Small intestine (tissue), 7 donors: ENCODE data around the gene MYO15B. TPM values are rescaled to one million over a fixed set of nuclear protein-coding genes. Genes with fewer than 3 reads are reported as not detected.
A peak's percentile ranks its signal among the peaks of the same experiment; 100 is the strongest.

Experiments used
- DNase-seq, 2 donors: peaks; one replicate each; pipeline versions ENCODE4 v3.0.0 to v3.0.0-alpha.2; 2013
- FAIRE-seq: peaks from 2 replicates; lab custom pipeline; 2012; peaks lifted over from hg19 to GRCh38; lab: Jason Lieb, UNC
- H3K27ac ChIP-seq, 3 donors: one replicate each; pipeline ENCODE4 v1.5.1; 2013; ENCODE audit warnings: low read length in 2 of 3, mild to moderate bottlenecking in 2 of 3, control low read depth in 1 of 3, inconsistent platforms in 1 of 3, low read depth in 1 of 3, moderate library complexity in 1 of 3
- H3K27me3 ChIP-seq, 3 donors: one replicate each; pipeline ENCODE4 v1.6.1; 2013; ENCODE audit warnings: low read length in 3 of 3, inconsistent platforms in 1 of 3; ENCODE audit not compliant: control insufficient read depth in 3 of 3, insufficient read depth in 3 of 3
- H3K36me3 ChIP-seq, 3 donors: one replicate each; pipeline ENCODE4 v1.6.1; 2013; ENCODE audit warnings: low read length in 3 of 3, inconsistent platforms in 1 of 3, low read depth in 1 of 3, mild to moderate bottlenecking in 1 of 3, moderate library complexity in 1 of 3; ENCODE audit not compliant: control insufficient read depth in 3 of 3, insufficient read depth in 2 of 3
- H3K4me1 ChIP-seq, 3 donors: one replicate each; pipeline ENCODE4 v1.6.1; 2013; ENCODE audit warnings: low read length in 2 of 3, inconsistent platforms in 1 of 3, low read depth in 1 of 3, mild to moderate bottlenecking in 1 of 3, moderate library complexity in 1 of 3; ENCODE audit not compliant: control insufficient read depth in 3 of 3, insufficient read depth in 2 of 3
- H3K4me3 ChIP-seq, 3 donors: one replicate each; pipeline ENCODE4 v1.5.1; 2013; ENCODE audit warnings: low read length in 3 of 3, control low read depth in 1 of 3, inconsistent platforms in 1 of 3, low read depth in 1 of 3, mild to moderate bottlenecking in 1 of 3, moderate library complexity in 1 of 3
- H3K9me3 ChIP-seq, 2 donors: one replicate each; pipeline ENCODE4 v1.6.1; 2013; ENCODE audit warnings: low read depth in 1 of 2, low read length in 1 of 2; ENCODE audit not compliant: control insufficient read depth in 2 of 2, insufficient read depth in 1 of 2
- WGBS, 3 donors: extraction: QIAGEN DNeasy Blood & Tissue Kit; methylation state at CpG; one replicate each; pipeline ENCODE4 v1.1.7; 2013; 5-methylcytosine and 5-hydroxymethylcytosine counted together
- polyA plus RNA-seq, 4 donors: library from polyadenylated mRNA; stranded (reverse) in 3 of 4; unstranded in 1 of 4; fragments of 200-250 nt in 3 of 4; fragments of 120-200 nt in 1 of 4; gene quantifications; one replicate each; pipeline versions ENCODE4 v1.2.1 to v1.2.3, GENCODE V29; 2013
- donor health status: healthy with polysubstance abuse.
- donor health status: control.
- donor health status: control.
- donor health status: Bipolar disorder and iron deficiency.
- donor health status: healthy.

Gene MYO15B
- polyA plus RNA-seq, 4 donors = 279 to 3,618 (median 1,437) TPM

DNA sequence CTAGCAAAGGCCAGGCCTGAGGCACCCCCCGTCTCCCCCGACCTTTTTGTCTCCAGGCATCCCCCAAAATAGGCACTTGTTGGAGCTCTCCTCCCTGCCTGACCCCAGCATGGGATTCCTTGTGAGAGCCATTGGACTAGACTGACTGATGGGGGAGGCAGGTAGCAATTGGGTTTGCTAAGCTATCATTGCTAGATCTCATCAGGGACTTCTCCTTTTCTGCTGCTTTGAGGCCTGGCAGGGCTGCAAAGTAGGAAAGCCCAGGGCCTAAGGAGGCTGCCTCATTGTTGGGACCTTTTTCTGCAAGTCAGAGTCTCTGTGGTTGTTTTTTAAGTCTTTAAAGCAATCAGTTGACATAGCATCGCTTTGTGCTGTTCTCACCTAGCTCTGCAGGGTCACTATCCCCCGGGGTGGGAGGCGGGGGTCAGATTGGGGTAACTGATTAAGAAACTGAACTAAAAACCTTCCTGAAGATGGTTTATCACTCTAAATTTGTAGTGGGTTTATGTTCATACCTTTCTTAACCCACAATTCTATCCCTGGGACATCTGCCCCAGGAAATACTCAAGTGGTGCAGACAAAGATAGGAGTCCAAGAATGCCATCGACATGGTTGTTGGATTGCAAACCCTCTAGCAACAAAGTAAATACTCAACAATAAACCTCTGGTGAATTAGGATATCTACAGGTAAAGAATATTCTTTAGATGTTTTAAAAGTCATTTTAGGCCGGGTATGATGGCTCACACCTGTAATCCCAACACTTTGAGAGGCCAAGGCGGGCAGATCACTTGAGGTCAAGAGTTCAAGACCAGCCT, 34.1 kb upstream of the MYO15B start:
- Histone ChIP-seq H3K9me3 (no peaks in the 10 kb centered on the region), H3K27ac (peak overlapping the region in 1 of 3 donors; percentile 51), H3K36me3 (peaks cover 4 to 74% (median 4%) of the 10 kb centered on the region in 3 donors), H3K27me3 (no peaks in the 10 kb centered on the region), H3K4me3 (no peak overlapping the region), H3K4me1 (peaks cover 0 to 76% (median 6%) of the 10 kb centered on the region in 3 donors)
- WGBS, 3 donors = 86 to 94% (median 86%) methylated on average over 8 of the region's 8 CpGs
- FAIRE-seq = no peak
- DNase-seq = no peak

DNA sequence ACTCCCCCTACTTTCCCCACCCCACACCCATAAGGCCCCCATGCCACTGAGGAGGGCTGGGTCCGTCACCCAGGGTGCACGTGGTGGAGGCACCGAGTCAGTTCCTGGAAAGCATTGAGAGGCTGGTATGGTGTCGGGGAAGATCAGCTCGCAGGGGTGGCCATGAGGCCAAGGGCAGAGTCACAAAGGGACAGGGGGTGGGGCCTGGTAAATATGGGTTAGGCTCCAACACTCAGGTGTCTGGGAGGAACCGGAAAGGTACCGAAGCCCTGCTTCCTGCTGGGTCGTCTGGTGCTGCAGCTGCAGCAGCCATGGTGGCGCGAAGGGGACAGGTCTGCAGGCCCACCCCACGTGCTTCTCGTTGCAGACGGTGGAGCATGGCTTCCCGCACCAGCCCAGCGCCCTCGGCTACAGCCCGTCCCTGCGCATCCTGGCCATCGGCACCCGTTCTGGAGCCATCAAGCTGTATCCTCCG, 31.9 kb upstream of the MYO15B start:
- WGBS, 3 donors = 72 to 86% (median 73%) methylated on average over 21 of the region's 21 CpGs
- DNase-seq = peak; percentile 58 to 67
- peaks cover 4 to 82% (median 8%) of the 10 kb centered on the region in 3 donors for H3K36me3 ChIP-seq
- H3K4me3 ChIP-seq = no peak overlapping the region
- no peak for FAIRE-seq
- peaks cover 0 to 55% (median 6%) of the 10 kb centered on the region in 3 donors for H3K4me1 ChIP-seq
- H3K27ac ChIP-seq = peak overlapping the region in 2 of 3 donors; percentile 7 to 29
- H3K27me3 ChIP-seq = no peaks in the 10 kb centered on the region
- H3K9me3 ChIP-seq = no peaks in the 10 kb centered on the region

DNA sequence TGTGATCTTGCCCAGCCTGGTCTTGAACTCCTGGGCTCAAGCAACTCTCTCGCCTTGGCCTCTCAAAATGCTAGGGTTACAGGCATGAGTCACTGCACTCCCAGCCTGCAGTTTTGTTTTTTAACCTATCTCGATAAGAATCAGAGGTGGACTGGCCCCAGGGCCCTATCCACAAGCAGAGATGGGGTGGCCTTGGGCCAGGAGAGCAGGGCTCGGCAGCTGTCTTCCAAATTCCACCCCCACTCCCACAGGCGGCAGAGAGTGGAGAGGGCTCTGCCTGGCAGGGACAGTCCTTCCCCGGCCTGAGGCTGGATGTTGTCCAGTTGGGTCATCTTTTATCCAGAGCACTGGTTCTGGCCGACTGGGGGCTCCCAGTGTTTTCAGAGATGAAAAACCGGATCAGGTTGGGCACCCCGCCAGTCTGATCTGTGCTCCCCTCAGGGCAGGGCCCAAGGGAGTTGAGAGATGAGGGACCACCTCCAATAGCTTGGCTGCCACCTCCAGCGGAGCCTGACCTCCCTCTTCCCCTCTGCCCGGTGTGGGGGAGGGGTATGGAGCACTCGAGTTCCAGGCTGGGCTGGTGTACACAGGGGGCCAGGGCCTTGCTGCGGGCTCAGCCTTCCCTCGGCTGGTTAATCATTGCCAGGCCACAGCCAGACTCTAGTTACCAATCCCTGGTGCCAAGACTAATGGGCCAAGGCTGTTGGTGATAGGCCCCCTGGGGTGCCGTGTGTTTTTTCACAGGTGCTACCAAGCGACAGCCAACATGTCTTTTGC, 30.3 kb upstream of the MYO15B start:
- H3K27me3 ChIP-seq = no peaks in the 10 kb centered on the region
- H3K4me1 ChIP-seq = peaks cover 0 to 47% (median 6%) of the 10 kb centered on the region in 3 donors
- H3K9me3 ChIP-seq = no peaks in the 10 kb centered on the region
- peak overlapping the region; percentile 72 to 86 (median 74) for H3K27ac ChIP-seq
- WGBS, 3 donors = 11 to 47% (median 26%) methylated on average over 15 of the region's 15 CpGs
- DNase-seq (peak; percentile 93), FAIRE-seq (no peak)
- H3K36me3 ChIP-seq = peaks cover 4 to 82% (median 8%) of the 10 kb centered on the region in 3 donors
- no peak overlapping the region for H3K4me3 ChIP-seq

DNA sequence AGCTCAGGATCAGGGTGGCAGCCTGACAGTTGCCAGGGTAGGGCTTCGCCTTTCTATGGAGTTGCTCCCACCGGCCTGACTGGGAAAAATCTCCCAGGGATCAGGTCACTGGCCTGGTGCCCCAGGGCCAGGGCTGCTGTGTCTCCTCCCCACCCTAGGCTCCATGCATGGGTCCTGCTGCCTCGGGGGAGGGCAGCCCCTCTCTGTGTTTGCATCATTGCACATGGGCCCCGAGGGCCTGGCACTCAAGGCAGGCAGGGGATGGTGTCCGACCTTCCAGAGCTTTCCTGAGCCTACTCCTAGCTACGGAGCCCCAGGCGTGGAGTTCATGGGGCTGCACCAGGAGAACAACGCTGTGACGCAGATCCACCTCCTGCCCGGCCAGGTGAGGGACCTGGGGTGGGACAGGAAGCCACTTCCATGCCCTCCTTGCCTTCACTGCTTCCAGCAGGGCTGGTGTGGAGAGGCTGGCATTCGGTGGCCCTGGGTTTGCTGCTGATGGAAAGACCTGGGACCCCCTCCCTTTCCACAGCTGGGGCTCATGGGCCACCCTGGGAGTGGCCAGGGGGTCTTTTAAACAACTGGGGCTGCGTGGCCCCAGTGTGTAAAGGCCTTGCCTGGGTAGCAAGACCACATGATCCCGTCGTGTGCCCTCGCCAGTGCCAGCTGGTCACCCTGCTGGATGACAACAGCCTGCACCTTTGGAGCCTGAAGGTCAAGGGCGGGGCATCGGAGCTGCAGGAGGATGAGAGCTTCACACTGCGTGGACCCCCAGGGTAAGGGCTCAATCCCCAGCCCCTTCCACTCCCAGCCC, 29.5 kb upstream of the MYO15B start:
- H3K4me1 ChIP-seq = peaks cover 0 to 39% (median 6%) of the 10 kb centered on the region in 3 donors
- peaks cover under 1 to 82% (median 10%) of the 10 kb centered on the region in 3 donors for H3K36me3 ChIP-seq
- 37 to 68% (median 39%) methylated on average over 17 to 18 of the region's 18 CpGs for WGBS, 3 donors
- H3K27ac ChIP-seq = peak overlapping the region; percentile 72 to 86 (median 74)
- DNase-seq (no peak), FAIRE-seq (no peak)
- H3K4me3 ChIP-seq = no peak overlapping the region
- no peaks in the 10 kb centered on the region for H3K9me3 ChIP-seq
- H3K27me3 ChIP-seq = no peaks in the 10 kb centered on the region

DNA sequence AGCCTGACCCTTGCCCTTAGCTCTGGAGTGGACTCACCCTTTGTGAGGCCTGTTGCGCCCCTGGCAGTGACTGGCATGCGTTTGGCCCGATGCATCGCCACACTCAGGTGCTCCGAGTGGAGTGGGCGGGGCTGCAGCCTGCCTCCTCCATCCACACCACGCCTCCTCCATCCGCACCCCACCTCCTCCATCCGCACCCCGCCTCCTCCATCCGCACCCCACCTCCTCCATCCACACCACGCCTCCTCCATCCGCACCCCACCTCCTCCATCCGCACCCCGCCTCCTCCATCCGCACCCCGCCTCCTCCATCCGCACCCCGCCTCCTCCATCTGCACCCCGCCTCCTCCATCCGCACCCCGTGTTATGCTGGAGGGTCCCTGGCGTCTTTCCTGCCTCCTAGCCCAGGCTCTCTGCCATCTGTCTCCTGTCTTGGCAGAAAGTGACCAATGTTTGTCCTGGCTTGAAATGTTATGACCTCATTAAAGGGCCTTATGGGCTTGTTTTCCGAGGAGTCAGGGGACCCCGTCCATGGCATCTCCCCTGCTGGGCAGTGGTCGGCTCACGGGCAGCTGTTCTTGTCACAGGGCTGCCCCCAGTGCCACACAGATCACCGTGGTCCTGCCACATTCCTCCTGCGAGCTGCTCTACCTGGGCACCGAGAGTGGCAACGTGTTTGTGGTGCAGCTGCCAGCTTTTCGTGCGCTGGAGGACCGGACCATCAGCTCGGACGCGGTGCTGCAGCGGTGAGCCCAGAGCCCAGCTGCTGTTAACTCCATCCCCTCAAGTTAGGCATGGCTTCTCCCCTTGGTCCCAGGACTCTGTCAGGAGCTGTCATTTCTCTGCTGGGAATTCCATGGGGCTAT, 28.7 kb upstream of the MYO15B start:
- H3K27me3 ChIP-seq = no peaks in the 10 kb centered on the region
- DNase-seq = no peak
- H3K9me3 ChIP-seq = no peaks in the 10 kb centered on the region
- peaks cover 0 to 35% (median 6%) of the 10 kb centered on the region in 3 donors for H3K4me1 ChIP-seq
- peak overlapping the region in 1 of 3 donors; percentile 74 for H3K27ac ChIP-seq
- H3K36me3 ChIP-seq = peaks cover 0 to 84% (median 18%) of the 10 kb centered on the region in 3 donors
- no peak for FAIRE-seq
- H3K4me3 ChIP-seq = no peak overlapping the region
- 76 to 79% (median 79%) methylated on average over 24 to 36 of the region's 38 CpGs for WGBS, 3 donors

DNA sequence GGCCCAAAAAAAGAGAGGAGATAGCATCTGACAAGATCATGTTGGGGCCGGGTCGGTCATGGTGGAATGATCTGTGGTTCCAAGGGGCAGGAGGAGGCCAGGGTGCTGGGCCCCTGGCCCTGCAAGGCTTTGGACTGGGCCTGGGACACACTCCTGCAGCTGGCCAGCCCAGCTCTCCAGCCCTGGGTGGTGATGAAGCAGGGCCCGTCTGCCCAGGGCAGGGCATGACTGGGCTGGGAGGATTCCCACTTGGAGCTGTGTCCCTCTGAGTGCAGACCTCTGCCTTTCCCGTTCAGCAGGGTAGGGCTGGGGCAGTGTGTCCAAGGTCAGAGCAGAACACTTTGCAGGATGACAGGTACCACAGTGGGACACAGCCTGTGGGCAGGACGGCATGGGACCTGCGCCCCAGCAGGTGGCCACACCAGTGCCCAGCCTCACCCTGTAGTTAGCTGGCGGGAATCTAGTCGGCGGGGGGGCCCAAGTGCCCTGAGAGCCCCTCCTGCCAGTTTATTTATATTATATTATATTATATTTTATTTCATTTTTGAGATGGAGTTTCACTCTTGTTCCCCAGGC, 27.6 kb upstream of the MYO15B start:
- Histone ChIP-seq H3K36me3 (peaks cover 0 to 89% (median 26%) of the 10 kb centered on the region in 3 donors), H3K4me1 (peaks cover 0 to 35% (median 6%) of the 10 kb centered on the region in 3 donors), H3K27me3 (no peaks in the 10 kb centered on the region), H3K9me3 (no peaks in the 10 kb centered on the region), H3K27ac (no peak overlapping the region), H3K4me3 (no peak overlapping the region)
- WGBS, 3 donors = 79 to 86% (median 80%) methylated on average over 9 of the region's 9 CpGs
- DNase-seq (no peak), FAIRE-seq (no peak)

DNA sequence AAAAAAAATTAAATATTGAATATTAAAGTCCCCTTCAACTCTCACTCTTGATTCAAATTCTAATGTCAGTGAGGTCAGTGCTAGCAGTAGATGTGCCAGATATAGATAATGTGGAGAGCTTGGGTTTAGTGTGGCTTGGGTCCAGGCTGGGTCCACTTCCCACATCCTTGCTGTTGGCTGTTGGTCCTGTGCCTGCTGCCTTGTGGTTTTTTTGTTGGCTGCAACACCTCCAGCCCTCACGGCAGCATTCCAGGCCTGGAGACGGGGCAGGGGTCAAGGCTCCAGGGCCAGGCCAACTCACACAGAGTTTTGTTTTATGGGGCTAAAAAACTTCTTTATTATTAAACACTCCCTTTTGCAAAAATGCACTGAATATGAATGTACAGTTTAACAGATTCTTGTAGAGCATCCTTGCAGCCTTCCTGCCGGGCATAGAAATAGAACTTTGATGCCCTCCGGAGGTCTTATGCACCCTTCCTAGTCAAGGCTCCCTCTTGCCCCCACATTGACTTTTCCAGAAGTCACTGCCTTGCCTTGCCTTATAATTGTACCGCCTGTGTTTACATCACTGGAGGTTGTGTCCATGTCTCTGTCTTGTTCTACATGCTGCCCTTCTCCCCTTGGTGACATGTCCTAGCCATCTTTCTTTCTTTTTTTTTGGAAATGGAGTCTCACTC, 25.5 kb upstream of the MYO15B start:
- Histone ChIP-seq H3K9me3 (no peaks in the 10 kb centered on the region), H3K27me3 (no peaks in the 10 kb centered on the region), H3K4me1 (peaks cover 0 to 16% (median 4%) of the 10 kb centered on the region in 3 donors), H3K36me3 (peaks cover 0 to 94% (median 36%) of the 10 kb centered on the region in 3 donors), H3K27ac (no peak overlapping the region), H3K4me3 (no peak overlapping the region)
- FAIRE-seq (no peak), DNase-seq (no peak)
- WGBS, 3 donors = 81 to 88% (median 82%) methylated on average over 5 of the region's 5 CpGs
